ENCODE results near the gene TMEM253.

- no peak for TF ChIP-seq EP300 (IDR thresholded peaks at IDR 0.05)
- TF ChIP-seq, protein P1, sequence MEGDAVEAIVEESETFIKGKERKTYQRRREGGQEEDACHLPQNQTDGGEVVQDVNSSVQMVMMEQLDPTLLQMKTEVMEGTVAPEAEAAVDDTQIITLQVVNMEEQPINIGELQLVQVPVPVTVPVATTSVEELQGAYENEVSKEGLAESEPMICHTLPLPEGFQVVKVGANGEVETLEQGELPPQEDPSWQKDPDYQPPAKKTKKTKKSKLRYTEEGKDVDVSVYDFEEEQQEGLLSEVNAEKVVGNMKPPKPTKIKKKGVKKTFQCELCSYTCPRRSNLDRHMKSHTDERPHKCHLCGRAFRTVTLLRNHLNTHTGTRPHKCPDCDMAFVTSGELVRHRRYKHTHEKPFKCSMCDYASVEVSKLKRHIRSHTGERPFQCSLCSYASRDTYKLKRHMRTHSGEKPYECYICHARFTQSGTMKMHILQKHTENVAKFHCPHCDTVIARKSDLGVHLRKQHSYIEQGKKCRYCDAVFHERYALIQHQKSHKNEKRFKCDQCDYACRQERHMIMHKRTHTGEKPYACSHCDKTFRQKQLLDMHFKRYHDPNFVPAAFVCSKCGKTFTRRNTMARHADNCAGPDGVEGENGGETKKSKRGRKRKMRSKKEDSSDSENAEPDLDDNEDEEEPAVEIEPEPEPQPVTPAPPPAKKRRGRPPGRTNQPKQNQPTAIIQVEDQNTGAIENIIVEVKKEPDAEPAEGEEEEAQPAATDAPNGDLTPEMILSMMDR (IDR thresholded peaks at IDR 0.05): peak; percentile 75 to 80 (median 77)
Observed at GRCh38 chr14:21106498-21107282, 5.8 kb downstream of the TMEM253 start.
